ENCODE measurements around the gene HPCAL4.

The HPCAL4 gene

DNA sequence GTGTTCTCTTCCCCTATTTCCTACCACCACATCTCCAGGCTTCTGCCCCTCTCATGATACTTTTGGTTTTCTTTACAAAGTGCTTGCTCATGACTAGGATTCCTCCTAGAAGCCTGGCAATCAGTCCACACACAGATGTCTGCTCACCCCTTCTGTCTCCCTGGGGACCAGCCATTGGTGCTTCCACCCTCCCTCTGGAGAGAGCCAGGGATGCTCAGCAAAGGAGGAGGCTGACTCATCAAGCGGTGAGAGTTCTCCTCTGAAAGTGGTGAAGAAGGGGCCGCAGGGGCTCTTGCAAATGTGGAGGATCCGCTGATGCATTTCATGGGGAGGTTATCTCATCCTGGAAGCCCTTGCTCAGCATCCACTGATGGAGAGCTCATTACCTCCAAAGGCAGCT is 33.8 kb downstream of the HPCAL4 start:
- Histone ChIP-seq H2AFZ (ENCODE audit: low read length) (peak overlapping the region; percentile 98), H3F3A (ENCODE audit: insufficient read depth, low read length) (no peaks in the 10 kb centered on the region), H3K27ac (ENCODE audit: low read length) (no peak overlapping the region), H3K27me3 (replicated peaks; ENCODE audit: insufficient read depth, low read length) (no peaks in the 10 kb centered on the region), H3K9me2 (replicated peaks; ENCODE audit: insufficient read depth, low read length) (no peaks in the 10 kb centered on the region), H4K20me1 (ENCODE audit: insufficient read depth, low read length) (no peaks in the 10 kb centered on the region), H3K4me3 (ENCODE audit: low read length) (no peak overlapping the region), H3K79me2 (ENCODE audit: low read length) (no peaks in the 10 kb centered on the region), H3K36me3 (replicated peaks; ENCODE audit: insufficient read depth, low read length) (no peaks in the 10 kb centered on the region), H3K4me1 (ENCODE audit: low read length) (peaks cover 15% of the 10 kb centered on the region), H3K9ac (ENCODE audit: low read length) (no peak overlapping the region), H3K9me3 (replicated peaks; ENCODE audit: insufficient read depth, low read length) (no peaks in the 10 kb centered on the region), H3K4me2 (ENCODE audit: low read depth, low read length) (peak overlapping the region; percentile 79)
- no peak for TF ChIP-seq EZH2 (optimal IDR thresholded peaks at IDR 0.05; ENCODE audit: low read depth, low read length)
- no peak for TF ChIP-seq EZH2phosphoT487 (IDR thresholded peaks at IDR 0.05; ENCODE audit: low read length)
- TF ChIP-seq, protein P1, sequence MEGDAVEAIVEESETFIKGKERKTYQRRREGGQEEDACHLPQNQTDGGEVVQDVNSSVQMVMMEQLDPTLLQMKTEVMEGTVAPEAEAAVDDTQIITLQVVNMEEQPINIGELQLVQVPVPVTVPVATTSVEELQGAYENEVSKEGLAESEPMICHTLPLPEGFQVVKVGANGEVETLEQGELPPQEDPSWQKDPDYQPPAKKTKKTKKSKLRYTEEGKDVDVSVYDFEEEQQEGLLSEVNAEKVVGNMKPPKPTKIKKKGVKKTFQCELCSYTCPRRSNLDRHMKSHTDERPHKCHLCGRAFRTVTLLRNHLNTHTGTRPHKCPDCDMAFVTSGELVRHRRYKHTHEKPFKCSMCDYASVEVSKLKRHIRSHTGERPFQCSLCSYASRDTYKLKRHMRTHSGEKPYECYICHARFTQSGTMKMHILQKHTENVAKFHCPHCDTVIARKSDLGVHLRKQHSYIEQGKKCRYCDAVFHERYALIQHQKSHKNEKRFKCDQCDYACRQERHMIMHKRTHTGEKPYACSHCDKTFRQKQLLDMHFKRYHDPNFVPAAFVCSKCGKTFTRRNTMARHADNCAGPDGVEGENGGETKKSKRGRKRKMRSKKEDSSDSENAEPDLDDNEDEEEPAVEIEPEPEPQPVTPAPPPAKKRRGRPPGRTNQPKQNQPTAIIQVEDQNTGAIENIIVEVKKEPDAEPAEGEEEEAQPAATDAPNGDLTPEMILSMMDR (IDR thresholded peaks at IDR 0.05; ENCODE audit: low read length): no peak
- no peak for DNase-seq

- Histone ChIP-seq H3K9me3 (replicated peaks; ENCODE audit: insufficient read depth, low read length) (no peaks in the 10 kb centered on the region), H3K4me3 (ENCODE audit: low read length) (no peak overlapping the region), H3K27me3 (replicated peaks; ENCODE audit: insufficient read depth, low read length) (no peaks in the 10 kb centered on the region), H3K4me1 (ENCODE audit: low read length) (peaks cover 15% of the 10 kb centered on the region), H2AFZ (ENCODE audit: low read length) (no peak overlapping the region), H3K9me2 (replicated peaks; ENCODE audit: insufficient read depth, low read length) (no peaks in the 10 kb centered on the region), H4K20me1 (ENCODE audit: insufficient read depth, low read length) (no peaks in the 10 kb centered on the region), H3K27ac (ENCODE audit: low read length) (no peak overlapping the region), H3K9ac (ENCODE audit: low read length) (no peak overlapping the region), H3F3A (ENCODE audit: insufficient read depth, low read length) (no peaks in the 10 kb centered on the region), H3K36me3 (replicated peaks; ENCODE audit: insufficient read depth, low read length) (no peaks in the 10 kb centered on the region), H3K79me2 (ENCODE audit: low read length) (no peaks in the 10 kb centered on the region), H3K4me2 (ENCODE audit: low read depth, low read length) (no peak overlapping the region)
- TF ChIP-seq EZH2 (optimal IDR thresholded peaks at IDR 0.05; ENCODE audit: low read depth, low read length) (no peak), EZH2phosphoT487 (IDR thresholded peaks at IDR 0.05; ENCODE audit: low read length) (no peak)
- TF ChIP-seq, protein P1 (IDR thresholded peaks at IDR 0.05; ENCODE audit: low read length): no peak
- no peak for DNase-seq
These were observed 34.8 kb downstream of the HPCAL4 start for GRCh38 chr1:39656391-39656790.

GRCh38 chr1:39655578-39656268 is 35.5 kb downstream of the HPCAL4 start:
- Histone ChIP-seq H2AFZ (ENCODE audit: low read length) (no peak overlapping the region), H3K4me2 (ENCODE audit: low read depth, low read length) (no peak overlapping the region), H3K79me2 (ENCODE audit: low read length) (no peaks in the 10 kb centered on the region), H3K9ac (ENCODE audit: low read length) (no peak overlapping the region), H3K4me3 (ENCODE audit: low read length) (no peak overlapping the region), H4K20me1 (ENCODE audit: insufficient read depth, low read length) (no peaks in the 10 kb centered on the region), H3K36me3 (replicated peaks; ENCODE audit: insufficient read depth, low read length) (no peaks in the 10 kb centered on the region), H3F3A (ENCODE audit: insufficient read depth, low read length) (no peaks in the 10 kb centered on the region), H3K9me3 (replicated peaks; ENCODE audit: insufficient read depth, low read length) (no peaks in the 10 kb centered on the region), H3K27me3 (replicated peaks; ENCODE audit: insufficient read depth, low read length) (no peaks in the 10 kb centered on the region), H3K9me2 (replicated peaks; ENCODE audit: insufficient read depth, low read length) (no peaks in the 10 kb centered on the region), H3K27ac (ENCODE audit: low read length) (no peak overlapping the region), H3K4me1 (ENCODE audit: low read length) (peaks cover 15% of the 10 kb centered on the region)
- no peak for DNase-seq
- TF ChIP-seq, protein P1 (IDR thresholded peaks at IDR 0.05; ENCODE audit: low read length): no peak
